ENCODE data around the gene LYVE1. TPM values are rescaled to one million over a fixed set of nuclear protein-coding genes. Genes with fewer than 3 reads are reported as not detected.

The LYVE1 gene
- polyA plus RNA-seq, 1 experiment = 0.19 TPM

GRCh38 chr11:10534316-10534715 is 34.1 kb downstream of the LYVE1 start:
- ChIA-PET CTCF (interaction anchor here (0.6 to 1.4 kb wide), 2 partner anchors 20 to 104 kb away, joined by 3 to 5 read pairs; no protein-coding TSS in a partner anchor), POLR2A (no interaction called here)
- no peaks in the 10 kb centered on the region for H3K27me3 ChIP-seq (ENCODE audit: control insufficient read depth, insufficient read depth, low read length)
- TF ChIP-seq CTCF (IDR thresholded peaks at IDR 0.05; ENCODE audit: low read depth, low read length) = no peak
- H3K9me3 ChIP-seq (ENCODE audit: control insufficient read depth, insufficient read depth, low read length) = no peaks in the 10 kb centered on the region
- H3K27ac ChIP-seq (ENCODE audit: low read depth, low read length) = no peak overlapping the region
- H3K4me3 ChIP-seq (ENCODE audit: low read depth, low read length) = no peak overlapping the region
- DNase-seq (ENCODE audit: low read depth, low spot score) = no peak

GRCh38 chr11:10533323-10533722 is 35.1 kb downstream of the LYVE1 start:
- TF ChIP-seq CTCF (IDR thresholded peaks at IDR 0.05; ENCODE audit: low read depth, low read length) = no peak
- CTCF ChIA-PET = interaction anchor here (0.6 to 4.2 kb wide), 5 partner anchors 8 to 213 kb away, joined by 3 to 44 read pairs (median 3); partner anchors contain the start of gene RNF141
- Histone ChIP-seq H3K9me3 (ENCODE audit: control insufficient read depth, insufficient read depth, low read length) (no peaks in the 10 kb centered on the region), H3K27ac (ENCODE audit: low read depth, low read length) (no peak overlapping the region), H3K4me3 (ENCODE audit: low read depth, low read length) (no peak overlapping the region), H3K27me3 (ENCODE audit: control insufficient read depth, insufficient read depth, low read length) (no peaks in the 10 kb centered on the region)
- DNase-seq (ENCODE audit: low read depth, low spot score) = no peak
- POLR2A ChIA-PET = no interaction called here

GRCh38 chr11:10532526-10532925 is 35.9 kb downstream of the LYVE1 start:
- CTCF ChIA-PET = interaction anchor here (0.6 to 4.2 kb wide), 3 partner anchors 9 to 212 kb away, joined by 3 to 44 read pairs (median 4); partner anchors contain the start of gene RNF141
- no peak for TF ChIP-seq CTCF (IDR thresholded peaks at IDR 0.05; ENCODE audit: low read depth, low read length)
- POLR2A ChIA-PET = no interaction called here
- Histone ChIP-seq H3K4me3 (ENCODE audit: low read depth, low read length) (no peak overlapping the region), H3K9me3 (ENCODE audit: control insufficient read depth, insufficient read depth, low read length) (no peaks in the 10 kb centered on the region), H3K27ac (ENCODE audit: low read depth, low read length) (no peak overlapping the region), H3K27me3 (ENCODE audit: control insufficient read depth, insufficient read depth, low read length) (no peaks in the 10 kb centered on the region)
- DNase-seq (ENCODE audit: low read depth, low spot score) = no peak

GRCh38 chr11:10529279-10529678 is 39.2 kb downstream of the LYVE1 start:
- no peak for TF ChIP-seq CTCF (IDR thresholded peaks at IDR 0.05; ENCODE audit: low read depth, low read length)
- Histone ChIP-seq H3K4me3 (ENCODE audit: low read depth, low read length) (no peak overlapping the region), H3K27ac (ENCODE audit: low read depth, low read length) (no peak overlapping the region), H3K27me3 (ENCODE audit: control insufficient read depth, insufficient read depth, low read length) (no peaks in the 10 kb centered on the region), H3K9me3 (ENCODE audit: control insufficient read depth, insufficient read depth, low read length) (no peaks in the 10 kb centered on the region)
- DNase-seq (ENCODE audit: low read depth, low spot score) = no peak
- ChIA-PET POLR2A (no interaction called here), CTCF (interaction anchor here (1.5 kb wide), 1 partner anchor 12 kb away, joined by 16 read pairs; the partner anchor contains the start of gene RNF141)

- Histone ChIP-seq H3K4me3 (ENCODE audit: low read depth, low read length) (no peak overlapping the region), H3K9me3 (ENCODE audit: control insufficient read depth, insufficient read depth, low read length) (no peaks in the 10 kb centered on the region), H3K27me3 (ENCODE audit: control insufficient read depth, insufficient read depth, low read length) (no peaks in the 10 kb centered on the region), H3K27ac (ENCODE audit: low read depth, low read length) (no peak overlapping the region)
- DNase-seq (ENCODE audit: low read depth, low spot score) = no peak
- ChIA-PET POLR2A (interaction anchor here (1.2 to 2.0 kb wide), 3 partner anchors 12 to 165 kb away, joined by 5 to 10 read pairs (median 5); partner anchors contain the start of genes IRAG1 and RNF141), CTCF (interaction anchor here (1.5 kb wide), 1 partner anchor 13 kb away, joined by 16 read pairs; the partner anchor contains the start of gene RNF141)
- TF ChIP-seq CTCF (IDR thresholded peaks at IDR 0.05; ENCODE audit: low read depth, low read length) = no peak
Measured at GRCh38 chr11:10528121-10528520, 40.3 kb downstream of the LYVE1 start.

Data from AG04450 (cell line).